Kidney epithelial cell (primary cell): ENCODE data around the gene PKD1. TPM values are rescaled to one million over a fixed set of nuclear protein-coding genes. Genes with fewer than 3 reads are reported as not detected.

Source experiments
- DNase-seq: peaks from one replicate; pipeline ENCODE4 v3.0.0-alpha.2; 2010; ENCODE audit warnings: low read depth
- H3K27me3 ChIP-seq: 2 replicates; pipeline ENCODE4 v1.6.0; 2011; ENCODE audit warnings: low read length; ENCODE audit not compliant: control insufficient read depth, insufficient read depth
- H3K36me3 ChIP-seq: 2 replicates; pipeline ENCODE4 v1.5.1; 2011; ENCODE audit warnings: low read length; ENCODE audit not compliant: control insufficient read depth, insufficient read depth
- H3K4me3 ChIP-seq: 2 replicates; pipeline ENCODE4 v1.5.1; 2011; ENCODE audit warnings: low read depth, mild to moderate bottlenecking, control low read depth, low read length
- CTCF ChIP-seq: IDR thresholded peaks from 2 replicates; pipeline ENCODE4 v1.5.1; 2011; ENCODE audit warnings: mild to moderate bottlenecking, moderate library complexity, low read length, control low read depth, inconsistent platforms; ENCODE audit not compliant: insufficient read depth, poor library complexity, severe bottlenecking
- total RNA-seq: library from RNA; depleted of rRNA; stranded (reverse); fragments of >200 nt; gene quantifications from 2 replicates; pipeline ENCODE4 v1.2.3, GENCODE V29; 2015

Gene PKD1
- total RNA-seq, 1 donor from 2014 or later: 85.6 TPM

- DNase-seq: no peak
- no peaks in the 10 kb centered on the region for H3K27me3 ChIP-seq
- TF ChIP-seq CTCF: no peak
- no peaks in the 10 kb centered on the region for H3K36me3 ChIP-seq
- no peak overlapping the region for H3K4me3 ChIP-seq
Measured at GRCh38 chr16:2042171-2042985, 93.3 kb downstream of the PKD1 start.

GRCh38 chr16:2040787-2041522 lies 94.7 kb downstream of the PKD1 start:
- Histone ChIP-seq H3K4me3 (no peak overlapping the region), H3K36me3 (no peaks in the 10 kb centered on the region), H3K27me3 (no peaks in the 10 kb centered on the region)
- DNase-seq: no peak
- TF ChIP-seq CTCF: no peak

- DNase-seq: no peak
- no peak overlapping the region for H3K4me3 ChIP-seq
- no peak for TF ChIP-seq CTCF
Measured at GRCh38 chr16:2040041-2040786, 95.5 kb downstream of the PKD1 start.

GRCh38 chr16:2039274-2040031 lies 96.2 kb downstream of the PKD1 start:
- Histone ChIP-seq H3K27me3 (no peaks in the 10 kb centered on the region), H3K4me3 (no peak overlapping the region), H3K36me3 (no peaks in the 10 kb centered on the region)
- no peak for DNase-seq
- TF ChIP-seq CTCF: no peak

More at GRCh38 chr16:2040041-2040786, 95.5 kb downstream of the PKD1 start:
- Histone ChIP-seq H3K36me3 (no peaks in the 10 kb centered on the region), H3K27me3 (no peaks in the 10 kb centered on the region)

Other genes with a start within 250 kb of the PKD1 start
- gene HS3ST6, start 217.5 kb downstream of the PKD1 start, total RNA-seq: 0.89 and 0.92 TPM in 2 replicates
- gene MSRB1, start 192.7 kb downstream of the PKD1 start, total RNA-seq: 11.7 and 12.0 TPM in 2 replicates
- gene RPL3L, start 181.2 kb downstream of the PKD1 start, total RNA-seq: not detected in 2 replicates
- 280 and 289 TPM in 2 replicates for gene NDUFB10, start 176.4 kb downstream of the PKD1 start, total RNA-seq
- gene RPS2, start 171.1 kb downstream of the PKD1 start, total RNA-seq: 4,278 and 4,383 TPM in 2 replicates
- gene RNF151, start 169.0 kb downstream of the PKD1 start, total RNA-seq: not detected in 2 replicates
- gene TBL3, start 163.8 kb downstream of the PKD1 start, total RNA-seq: 53.5 and 70.3 TPM in 2 replicates
- gene NOXO1, start 154.4 kb downstream of the PKD1 start, total RNA-seq: 0.96 TPM in 1 of 2 replicates, not detected in the other
- gene GFER, start 151.7 kb downstream of the PKD1 start, total RNA-seq: 30.2 and 32.7 TPM in 2 replicates
- 11.3 and 20.1 TPM in 2 replicates for gene SYNGR3, start 145.9 kb downstream of the PKD1 start, total RNA-seq
- 48.1 and 57.7 TPM in 2 replicates for gene ZNF598, start 126.1 kb downstream of the PKD1 start, total RNA-seq
- gene NPW, start 116.1 kb downstream of the PKD1 start, total RNA-seq: not detected in 2 replicates
- 27.5 and 46.3 TPM in 2 replicates for gene NHERF2, start 109.0 kb downstream of the PKD1 start, total RNA-seq
- 39.3 and 44.1 TPM in 2 replicates for gene NTHL1, start 88.1 kb downstream of the PKD1 start, total RNA-seq
- 67.9 and 104 TPM in 2 replicates for gene TSC2, start 87.9 kb downstream of the PKD1 start, total RNA-seq
- 0.54 and 0.68 TPM in 2 replicates for gene RAB26, start 12.7 kb upstream of the PKD1 start, total RNA-seq
- 82.7 and 83.9 TPM in 2 replicates for gene TRAF7, start 19.9 kb upstream of the PKD1 start, total RNA-seq
- gene CASKIN1, start 60.7 kb upstream of the PKD1 start, total RNA-seq: 0.07 and 0.08 TPM in 2 replicates
- 77.2 and 102 TPM in 2 replicates for gene MLST8, start 69.6 kb upstream of the PKD1 start, total RNA-seq
- gene BRICD5, start 75.0 kb upstream of the PKD1 start, total RNA-seq: 2.0 and 4.2 TPM in 2 replicates
- gene PGP, start 78.9 kb upstream of the PKD1 start, total RNA-seq: 15.7 and 17.7 TPM in 2 replicates
- 28.6 and 36.9 TPM in 2 replicates for gene E4F1, start 87.7 kb upstream of the PKD1 start, total RNA-seq
- gene DNASE1L2, start 100.5 kb upstream of the PKD1 start, total RNA-seq: 0.21 and 2.3 TPM in 2 replicates
- gene ECI1, start 115.7 kb upstream of the PKD1 start, total RNA-seq: 81.7 and 86.7 TPM in 2 replicates
- gene RNPS1, start 132.2 kb upstream of the PKD1 start, total RNA-seq: 243 and 268 TPM in 2 replicates
- gene ABCA3, start 204.8 kb upstream of the PKD1 start, total RNA-seq: 32.1 and 36.3 TPM in 2 replicates